H1 (cell line): ENCODE measurements around the gene MARK4. TPM values are rescaled to one million over a fixed set of nuclear protein-coding genes. Genes with fewer than 3 reads are reported as not detected.

ENCODE experiments used
- CTCF ChIA-PET: fragments of 300-600 bp; sonication (Branson Sonifier 250); formaldehyde crosslinking; loops from one replicate; lab custom pipeline; 2021; ENCODE audit not compliant: partially characterized antibody; lab: Charles Lee
- POLR2A ChIA-PET: fragments of 300-600 bp; sonication (Branson Sonifier 250); formaldehyde crosslinking; loops from one replicate; lab custom pipeline; 2021; ENCODE audit warnings: inconsistent platforms; ENCODE audit not compliant: partially characterized antibody; lab: Charles Lee
- DNase-seq, 2 experiments: peaks; one replicate each; pipeline versions ENCODE4 v3.0.0 to v3.0.0-alpha.2; 2010 to 2022; ENCODE audit warnings: low spot score in 2 of 2, low read depth in 1 of 2, mixed read lengths in 1 of 2
- FAIRE-seq: peaks from 2 replicates; lab custom pipeline; 2011; peaks lifted over from hg19 to GRCh38; lab: Jason Lieb, UNC
- H2AFZ ChIP-seq: 2 replicates; pipeline ENCODE4 v1.8.1; 2012; ENCODE audit warnings: low read length, inconsistent platforms
- H2AK5ac ChIP-seq: 2 replicates; pipeline ENCODE4 v1.6.1; 2013; ENCODE audit warnings: low read depth, low read length
- H2BK120ac ChIP-seq: replicated peaks from 2 replicates; pipeline ENCODE3; 2013; ENCODE audit warnings: low read depth, low read length, inconsistent platforms
- H2BK12ac ChIP-seq: 2 replicates; pipeline ENCODE4 v1.6.1; 2013; ENCODE audit warnings: low read depth, low read length
- H2BK15ac ChIP-seq: 2 replicates; pipeline ENCODE4 v1.6.1; 2013; ENCODE audit warnings: low read length
- H2BK20ac ChIP-seq: 2 replicates; pipeline ENCODE4 v1.6.1; 2013; ENCODE audit warnings: low read length
- H2BK5ac ChIP-seq: 2 replicates; pipeline ENCODE4 v1.6.1; 2013; ENCODE audit warnings: low read depth, low read length
- H3K14ac ChIP-seq: 2 replicates; pipeline ENCODE4 v1.6.1; 2013; ENCODE audit warnings: inconsistent platforms; ENCODE audit not compliant: insufficient read length
- H3K18ac ChIP-seq: 2 replicates; pipeline ENCODE4 v1.6.1; 2013; ENCODE audit warnings: low read length; ENCODE audit errors: extremely low read depth
- H3K23ac ChIP-seq: 2 replicates; pipeline ENCODE4 v1.6.1; 2013; ENCODE audit warnings: inconsistent platforms; ENCODE audit not compliant: insufficient read length
- H3K23me2 ChIP-seq: 2 replicates; pipeline ENCODE4 v1.6.1; 2013; ENCODE audit warnings: low read depth, low read length
- H3K27ac ChIP-seq: 2 replicates; pipeline ENCODE4 v1.6.1; 2011; ENCODE audit warnings: low read depth, low read length, inconsistent platforms
- H3K27me3 ChIP-seq, 4 experiments: replicated peaks in 1 of 4; 1 replicate in 1 of 4; 2 replicates in 3 of 4; pipeline versions ENCODE4 v1.6.1 to v1.8.1; 2011 to 2013; ENCODE audit warnings: low read length in 3 of 4, mild to moderate bottlenecking in 3 of 4, inconsistent platforms in 2 of 4, mixed read lengths in 2 of 4, moderate library complexity in 1 of 4; ENCODE audit not compliant: control insufficient read depth in 3 of 4, insufficient read depth in 3 of 4; ENCODE audit errors: extremely low read depth in 1 of 4
- H3K36me3 ChIP-seq, 4 experiments: 2 replicates each; pipeline versions ENCODE4 v1.6.1 to v1.8.1; 2011 to 2013; ENCODE audit warnings: mild to moderate bottlenecking in 4 of 4, low read length in 3 of 4, moderate library complexity in 2 of 4, control low read depth in 1 of 4, inconsistent platforms in 1 of 4; ENCODE audit not compliant: insufficient read depth in 4 of 4, control insufficient read depth in 2 of 4
- H3K4ac ChIP-seq: replicated peaks from 2 replicates; pipeline ENCODE3; 2013; ENCODE audit warnings: low read length, low read depth, mixed read lengths, inconsistent platforms; ENCODE audit not compliant: insufficient read length
- H3K4me1 ChIP-seq, 4 experiments: replicated peaks in 1 of 4; 1 replicate in 1 of 4; 2 replicates in 3 of 4; pipeline versions ENCODE4 v1.6.1 to v1.8.1; 2011 to 2013; ENCODE audit warnings: low read length in 3 of 4, inconsistent platforms in 2 of 4, mixed read lengths in 1 of 4; ENCODE audit not compliant: insufficient read depth in 4 of 4, control insufficient read depth in 3 of 4
- H3K4me2 ChIP-seq, 2 experiments: 2 replicates each; pipeline versions ENCODE4 v1.6.1 to v1.8.1; 2011 to 2013; ENCODE audit warnings: low read depth in 2 of 2, low read length in 2 of 2, control low read depth in 1 of 2, inconsistent platforms in 1 of 2, mild to moderate bottlenecking in 1 of 2; ENCODE audit not compliant: insufficient read depth in 1 of 2
- H3K4me3 ChIP-seq, 4 experiments: fragments of 200-600, 300-600 bp in 1 of 4; sonication (generic), shearing (Covaris generic), sonication (Bioruptor Twin) in 1 of 4; 2 replicates each; pipeline versions ENCODE4 v1.5.1 to v1.8.1; 2011 to 2016; ENCODE audit warnings: low read length in 4 of 4, low read depth in 3 of 4, control low read depth in 2 of 4, inconsistent platforms in 2 of 4, mild to moderate bottlenecking in 2 of 4, mixed read lengths in 1 of 4, moderate library complexity in 1 of 4; ENCODE audit not compliant: insufficient read depth in 2 of 4; ENCODE audit errors: extremely low read depth in 1 of 4
- H3K56ac ChIP-seq: replicated peaks from 2 replicates; pipeline ENCODE3; 2013; ENCODE audit warnings: low read depth, mild to moderate bottlenecking, mixed read lengths, low read length, inconsistent platforms; ENCODE audit not compliant: insufficient read length
- H3K79me1 ChIP-seq: 2 replicates; pipeline ENCODE4 v1.6.1; 2013; ENCODE audit warnings: low read depth, low read length, control low read depth
- H3K79me2 ChIP-seq, 2 experiments: 2 replicates each; pipeline versions ENCODE4 v1.6.1 to v1.8.1; 2012 to 2013; ENCODE audit warnings: low read length in 2 of 2, mild to moderate bottlenecking in 2 of 2, inconsistent platforms in 1 of 2; ENCODE audit not compliant: insufficient read depth in 2 of 2, control insufficient read depth in 1 of 2
- H3K9ac ChIP-seq, 4 experiments: replicated peaks in 1 of 4; 1 replicate in 1 of 4; 2 replicates in 3 of 4; pipeline versions ENCODE4 v1.6.1 to v1.8.1; 2011 to 2013; ENCODE audit warnings: low read depth in 3 of 4, low read length in 3 of 4, control low read depth in 2 of 4, mild to moderate bottlenecking in 2 of 4, moderate library complexity in 2 of 4, inconsistent platforms in 1 of 4; ENCODE audit errors: extremely low read depth in 1 of 4
- H3K9me3 ChIP-seq, 2 experiments: 2 replicates each; pipeline versions ENCODE4 v1.6.1 to v1.8.1; 2012 to 2013; ENCODE audit warnings: mild to moderate bottlenecking in 2 of 2, moderate library complexity in 2 of 2, control low read depth in 1 of 2, inconsistent platforms in 1 of 2, low read depth in 1 of 2, low read length in 1 of 2, mixed read lengths in 1 of 2; ENCODE audit not compliant: insufficient read depth in 2 of 2
- H4K20me1 ChIP-seq, 2 experiments: replicated peaks in 1 of 2; 2 replicates each; pipeline versions ENCODE3 to v1.8.1; 2011 to 2013; ENCODE audit warnings: inconsistent platforms in 2 of 2, low read length in 2 of 2, mild to moderate bottlenecking in 1 of 2; ENCODE audit not compliant: insufficient read depth in 2 of 2, control insufficient read depth in 1 of 2
- H4K5ac ChIP-seq: 2 replicates; pipeline ENCODE4 v1.6.1; 2013; ENCODE audit warnings: low read length, low read depth, mixed read lengths, inconsistent platforms; ENCODE audit not compliant: insufficient read length
- H4K8ac ChIP-seq: 2 replicates; pipeline ENCODE4 v1.8.0; 2013; ENCODE audit warnings: mild to moderate bottlenecking, moderate library complexity, low read length, inconsistent platforms; ENCODE audit not compliant: insufficient read depth; ENCODE audit errors: extremely low read depth
- H4K91ac ChIP-seq: replicated peaks from 2 replicates; pipeline ENCODE3; 2013; ENCODE audit warnings: low read length, mixed read lengths, inconsistent platforms; ENCODE audit not compliant: insufficient read length
- ASH2L ChIP-seq: fragments of 200-600, 300-600 bp; sonication (generic); IDR thresholded peaks from one replicate; pipeline ENCODE4 v1.7.1; 2017; ENCODE audit warnings: low read length
- CBX8 ChIP-seq: fragments of 300-800, 300-1000 bp; sonication (generic); IDR thresholded peaks from 2 replicates; pipeline ENCODE4 v1.7.1; 2016; ENCODE audit warnings: low read depth, low read length, borderline replicate concordance
- CEBPB ChIP-seq: IDR thresholded peaks from 2 replicates; pipeline ENCODE4 v1.6.1; 2012; ENCODE audit warnings: low read depth, low read length
- CHD2 ChIP-seq: IDR thresholded peaks from 2 replicates; pipeline ENCODE4 v1.6.1; 2012; ENCODE audit warnings: low read length, improper control_type of control experiment
- EGR1 ChIP-seq: IDR thresholded peaks from 2 replicates; pipeline ENCODE4 v1.6.1; 2011; ENCODE audit warnings: low read depth, low read length, borderline replicate concordance
- JUND ChIP-seq: IDR thresholded peaks from 2 replicates; pipeline ENCODE4 v1.6.1; 2011; ENCODE audit warnings: mild to moderate bottlenecking, improper control_type of control experiment, low read length
- KDM4A ChIP-seq: IDR thresholded peaks from one replicate; pipeline ENCODE4 v1.7.1; 2012; ENCODE audit warnings: low read depth, mild to moderate bottlenecking, moderate library complexity, low read length, inconsistent platforms; ENCODE audit not compliant: severe bottlenecking
- MAX ChIP-seq: IDR thresholded peaks from 2 replicates; pipeline ENCODE4 v1.6.1; 2012; ENCODE audit warnings: inconsistent platforms
- RNF2 ChIP-seq: fragments of 200-900, 300-1000 bp; sonication (generic); IDR thresholded peaks from 2 replicates; pipeline ENCODE4 v1.7.1; 2016; ENCODE audit warnings: borderline replicate concordance, low read depth, mild to moderate bottlenecking, antibody characterized with exemption, low read length; ENCODE audit not compliant: poor library complexity, severe bottlenecking; ENCODE audit errors: missing control alignments
- SRF ChIP-seq: IDR thresholded peaks from 2 replicates; pipeline ENCODE4 v1.6.1; 2011; ENCODE audit warnings: mild to moderate bottlenecking, low read depth, low read length, moderate library complexity
- TCF12 ChIP-seq: IDR thresholded peaks from 2 replicates; pipeline ENCODE4 v1.6.1; 2011; ENCODE audit warnings: low read depth, mild to moderate bottlenecking, low read length
- ZNF274 ChIP-seq: IDR thresholded peaks from 2 replicates; pipeline ENCODE4 v1.7.0; 2012; ENCODE audit warnings: low read length, borderline replicate concordance; ENCODE audit errors: extremely low read depth
- whole genome bisulfite sequencing, 2 experiments: shearing (Covaris generic) in 1 of 2; methylation state at CpG; one replicate each; pipeline versions ENCODE4 v1.1.6 to v1.1.7; 2013 to 2015; ENCODE audit warnings: low lambda C conversion rate in 2 of 2, mixed read lengths in 2 of 2, inconsistent platforms in 1 of 2, low coverage in 1 of 2, missing lambda C conversion rate in 1 of 2; ENCODE audit not compliant: insufficient replicate concordance in 2 of 2, insufficient coverage in 1 of 2, insufficient read length in 1 of 2; ENCODE audit errors: extremely low coverage in 1 of 2, missing lambda C conversion rate in 1 of 2; 5-methylcytosine and 5-hydroxymethylcytosine counted together
- polyA plus RNA-seq, 7 experiments: library from polyadenylated mRNA; depleted of rRNA in 3 of 7; stranded (reverse) in 5 of 7; unstranded in 2 of 7; fragments of >200 nt in 5 of 7; fragments of 200-250 nt in 2 of 7; gene quantifications; 1 replicate in 5 of 7; 2 replicates in 1 of 7; 4 replicates in 1 of 7; pipeline versions ENCODE4 v1.2.1 to v1.2.3, GENCODE V29; 2011 to 2013; ENCODE audit warnings: missing spikeins in 2 of 7, mixed read lengths in 2 of 7
- total RNA-seq: library from RNA; stranded (reverse); fragmentation: NEBNext Ultra II Directional; extraction: Animal tissue kit (Norgen Biotek cat#: 25700); gene quantifications from 2 replicates; pipeline ENCODE4 v1.2.1, GENCODE V29; 2021

MARK4 gene
- total and polyA plus RNA-seq, 2 of the 8 experiments (the other 6 are each of a cell fraction or from before 2014, with no cell fraction given), result 12.3 to 49.8 TPM

GRCh38 chr19:45264781-45265317 lies 13.8 kb downstream of the MARK4 start:
- ChIA-PET POLR2A (interaction anchor here (1.3 kb wide), 1 partner anchor 10 kb away, joined by 3 read pairs; no protein-coding TSS in a partner anchor), CTCF (interaction anchor here (2.1 kb wide), 1 partner anchor 16 kb away, joined by 7 read pairs; no protein-coding TSS in a partner anchor)
- Histone ChIP-seq H3K9ac (no peak overlapping the region), H3K9me3 (no peaks in the 10 kb centered on the region), H2BK12ac (no peak overlapping the region), H4K5ac (no peak overlapping the region), H3K23me2 (peaks cover 4% of the 10 kb centered on the region; the same call in 1 of the 2 replicates), H3K14ac (no peak overlapping the region), H3K18ac (no peak overlapping the region), H3K79me2 (no peaks in the 10 kb centered on the region), H2BK20ac (no peak overlapping the region), H4K8ac (no peak overlapping the region; the same call in 1 of the 2 replicates), H3K4me1 (no peaks in the 10 kb centered on the region), H4K20me1 (peaks cover 0 to 11% of the 10 kb centered on the region in 2 experiments), H3K56ac (no peak overlapping the region), H3K23ac (no peak overlapping the region), H3K36me3 (peaks cover 0 to 4% (median 0%) of the 10 kb centered on the region in 4 experiments; a peak in 1 of 8 replicates), H2BK5ac (no peak overlapping the region), H2AFZ (no peak overlapping the region), H3K27ac (no peak overlapping the region), H3K4me3 (no peak overlapping the region), H3K27me3 (no peaks in the 10 kb centered on the region; a peak in 1 of 7 replicates), H2BK15ac (no peak overlapping the region), H2BK120ac (no peak overlapping the region), H3K4me2 (no peak overlapping the region), H3K4ac (no peak overlapping the region), H2AK5ac (no peak overlapping the region), H3K79me1 (no peaks in the 10 kb centered on the region), H4K91ac (no peak overlapping the region)
- FAIRE-seq (no peak), DNase-seq (no peak)
- WGBS, 2 experiments, result 82% methylated on average over 17 of the region's 19 CpGs; no CpG with 5 or more reads in 1 of the 2 experiments
- TF ChIP-seq ZNF274 (no peak), TCF12 (no peak), KDM4A (no peak), SRF (no peak), ASH2L (no peak), CEBPB (no peak), CHD2 (no peak), MAX (no peak), EGR1 (no peak), RNF2 (no peak), JUND (no peak), CBX8 (no peak)
